AG09319 (cell line): Measurements from ENCODE around the gene KIF26A.

Source experiments
- DNase-seq: peaks from one replicate; pipeline ENCODE4 v3.0.0-alpha.2; 2010; ENCODE audit warnings: low read depth; ENCODE audit errors: extremely low read depth
- CTCF ChIP-seq: IDR thresholded peaks from 2 replicates; pipeline ENCODE4 v1.5.1; 2011; ENCODE audit warnings: low read depth, mild to moderate bottlenecking, inconsistent platforms, low read length, moderate library complexity

The KIF26A gene

GRCh38 chr14:104154246-104154645 is 15.9 kb downstream of the KIF26A start:
- TF ChIP-seq CTCF: no peak
- DNase-seq: no peak

DNA sequence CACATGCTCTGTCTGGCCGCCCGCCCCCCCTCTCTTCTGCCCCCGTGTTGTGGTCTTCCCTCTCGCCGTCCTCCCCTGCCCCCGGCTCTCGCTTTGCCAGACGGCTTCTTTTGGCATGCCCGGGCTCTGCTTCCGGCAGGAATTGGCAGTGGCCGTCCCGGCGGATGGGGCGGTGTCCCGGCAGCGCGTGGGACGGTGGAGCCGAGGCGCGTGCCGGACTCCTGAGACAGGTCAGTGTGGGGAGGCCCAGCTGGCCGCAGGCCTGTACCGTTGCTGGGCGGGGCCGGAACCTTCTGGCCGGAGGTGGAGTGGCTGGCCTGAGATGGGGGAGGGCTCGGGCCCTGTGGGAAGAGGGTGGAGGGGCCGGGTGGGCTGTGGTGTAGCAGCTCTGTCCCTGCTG is 17.1 kb downstream of the KIF26A start:
- TF ChIP-seq CTCF: no peak
- DNase-seq: no peak

DNA sequence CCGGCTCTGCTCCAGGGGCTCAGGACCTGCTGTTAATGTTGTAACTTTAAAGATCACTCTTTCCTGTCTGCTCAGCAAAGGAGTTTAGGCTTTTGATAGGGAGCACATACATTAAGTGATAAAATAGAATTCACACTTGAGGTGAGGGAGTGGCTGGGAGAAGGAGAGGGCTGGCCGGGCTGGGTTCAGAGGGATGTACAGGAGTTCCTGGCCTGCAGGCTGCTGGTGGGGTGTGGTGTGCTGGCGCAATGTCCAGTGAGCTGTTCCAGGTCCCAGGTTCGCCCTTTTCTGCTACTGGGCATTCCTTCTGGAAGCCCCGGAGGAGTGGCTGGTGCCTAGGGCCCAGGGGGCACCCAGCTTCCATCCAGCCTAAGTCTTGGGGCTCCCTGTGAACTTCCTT is 17.8 kb downstream of the KIF26A start:
- no peak for TF ChIP-seq CTCF
- no peak for DNase-seq

- no peak for DNase-seq
Observed at GRCh38 chr14:104157016-104157928, 18.9 kb downstream of the KIF26A start.

DNA sequence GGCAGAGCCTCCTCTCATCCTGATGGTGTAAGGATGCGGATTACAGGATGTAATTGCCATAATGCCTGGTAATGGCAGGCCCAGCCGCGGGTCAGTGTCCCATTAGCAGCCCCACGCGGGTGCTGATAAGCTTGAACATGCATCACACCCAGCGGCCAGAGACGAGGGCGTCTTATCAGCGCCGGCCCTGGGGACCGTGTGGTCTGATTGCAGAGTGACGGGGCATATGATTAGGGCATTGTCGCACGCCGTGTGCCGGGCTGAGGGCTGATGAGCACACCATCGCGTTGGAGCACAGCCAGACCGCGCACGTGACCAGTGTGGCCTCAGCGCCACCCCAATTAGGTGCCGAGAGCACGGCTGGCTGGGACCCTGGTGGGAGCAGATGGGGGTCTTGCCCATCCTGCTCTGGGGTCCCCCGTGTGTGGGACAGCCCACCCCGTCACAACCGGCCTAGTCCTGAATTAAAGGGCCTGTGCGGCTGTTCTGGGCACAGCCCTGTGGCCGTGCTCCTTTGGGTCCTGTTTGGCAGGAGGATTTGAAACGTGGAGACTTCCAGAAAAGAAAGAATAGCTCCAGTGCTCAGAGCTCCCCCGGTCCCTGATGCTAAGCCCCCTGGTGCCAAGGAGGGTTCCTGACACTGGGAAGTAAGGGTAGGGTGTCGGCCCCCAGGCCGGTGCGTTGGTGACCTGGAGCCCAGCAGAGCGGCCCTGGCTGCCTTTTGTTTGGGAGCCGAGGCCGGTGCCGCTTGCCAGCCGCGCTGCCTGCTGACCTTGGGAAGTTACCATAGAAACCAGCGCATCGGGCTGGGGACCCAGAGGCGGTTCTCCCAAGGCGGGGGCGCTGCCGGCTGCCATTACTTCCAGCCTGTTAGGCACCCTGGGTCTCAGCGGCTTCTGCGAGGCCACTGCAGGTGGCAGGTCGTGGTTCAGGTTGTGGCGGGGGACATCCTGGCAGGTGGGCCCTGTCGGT is 20.7 kb downstream of the KIF26A start:
- TF ChIP-seq CTCF: no peak
- no peak for DNase-seq

More at GRCh38 chr14:104157016-104157928, 18.9 kb downstream of the KIF26A start:
- TF ChIP-seq CTCF: no peak

GRCh38 chr14:104159990-104160389 is 21.6 kb downstream of the KIF26A start:
- no peak for DNase-seq
- TF ChIP-seq CTCF: no peak
